NCI-H2029 (cell line): ENCODE results near the gene PAX1.

Experiments used
- DNase-seq: peaks from one replicate; lab custom pipeline; 2025; lab: John Stamatoyannopoulos, UW

The PAX1 gene

GRCh38 chr20:21739682-21740081 is 34.2 kb downstream of the PAX1 start:
- DNase-seq: no peak

- no peak for DNase-seq
Observed at GRCh38 chr20:21741266-21741665, 35.8 kb downstream of the PAX1 start.

- DNase-seq: no peak
Observed at GRCh38 chr20:21762646-21763045, 57.2 kb downstream of the PAX1 start.

- DNase-seq: no peak
Observed at GRCh38 chr20:21767200-21767738, 61.8 kb downstream of the PAX1 start.

- no peak for DNase-seq
Observed at GRCh38 chr20:21767739-21768223, 62.3 kb downstream of the PAX1 start.
